PC-3 (cell line): ENCODE measurements around the gene ARSG.

ENCODE experiments used
- EZH2 ChIP-seq: fragments of 300-600 bp; sonication (generic); IDR thresholded peaks from one replicate; pipeline ENCODE4 v1.6.1; 2017; ENCODE audit warnings: antibody characterized with exemption, mild to moderate bottlenecking, low read length; ENCODE audit not compliant: unreplicated experiment
- EZH2phosphoT487 ChIP-seq: fragments of 300-600 bp; sonication (generic); IDR thresholded peaks from 2 replicates; pipeline ENCODE4 v1.6.1; 2018; ENCODE audit warnings: mild to moderate bottlenecking, antibody characterized with exemption, low read length, borderline replicate concordance
- TF ChIP-seq, protein P1 (sequence below): fragments of 300-600 bp; sonication (generic); conservative IDR thresholded peaks from 2 replicates; pipeline ENCODE4 v1.5.1; 2017; ENCODE audit warnings: antibody characterized with exemption, low read depth, mild to moderate bottlenecking, low read length

- TF ChIP-seq, protein P1, sequence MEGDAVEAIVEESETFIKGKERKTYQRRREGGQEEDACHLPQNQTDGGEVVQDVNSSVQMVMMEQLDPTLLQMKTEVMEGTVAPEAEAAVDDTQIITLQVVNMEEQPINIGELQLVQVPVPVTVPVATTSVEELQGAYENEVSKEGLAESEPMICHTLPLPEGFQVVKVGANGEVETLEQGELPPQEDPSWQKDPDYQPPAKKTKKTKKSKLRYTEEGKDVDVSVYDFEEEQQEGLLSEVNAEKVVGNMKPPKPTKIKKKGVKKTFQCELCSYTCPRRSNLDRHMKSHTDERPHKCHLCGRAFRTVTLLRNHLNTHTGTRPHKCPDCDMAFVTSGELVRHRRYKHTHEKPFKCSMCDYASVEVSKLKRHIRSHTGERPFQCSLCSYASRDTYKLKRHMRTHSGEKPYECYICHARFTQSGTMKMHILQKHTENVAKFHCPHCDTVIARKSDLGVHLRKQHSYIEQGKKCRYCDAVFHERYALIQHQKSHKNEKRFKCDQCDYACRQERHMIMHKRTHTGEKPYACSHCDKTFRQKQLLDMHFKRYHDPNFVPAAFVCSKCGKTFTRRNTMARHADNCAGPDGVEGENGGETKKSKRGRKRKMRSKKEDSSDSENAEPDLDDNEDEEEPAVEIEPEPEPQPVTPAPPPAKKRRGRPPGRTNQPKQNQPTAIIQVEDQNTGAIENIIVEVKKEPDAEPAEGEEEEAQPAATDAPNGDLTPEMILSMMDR, result no peak
- TF ChIP-seq EZH2 (no peak), EZH2phosphoT487 (no peak)
These were observed 100.4 kb downstream of the ARSG start for GRCh38 chr17:68391561-68392268.
